ENCODE results near the gene THAP8. TPM values are rescaled to one million over a fixed set of nuclear protein-coding genes. Genes with fewer than 3 reads are reported as not detected.

Gene THAP8
- total RNA-seq, 1 experiment from 2014 or later: 4.6 TPM

GRCh38 chr19:35996777-35997176 lies 57.3 kb downstream of the THAP8 start:
- CTCF ChIA-PET: interaction anchor here (0.5 kb wide), 1 partner anchor 50 kb away, joined by 3 read pairs; no protein-coding TSS in a partner anchor
- Histone ChIP-seq H3K9me3 (ENCODE audit: low read depth, low read length, poor library complexity, severe bottlenecking) (no peaks in the 10 kb centered on the region), H3K4me3 (ENCODE audit: low read depth, low read length, poor library complexity, severe bottlenecking) (no peak overlapping the region), H3K27me3 (replicated peaks; ENCODE audit: insufficient read depth, low read depth, low read length, poor library complexity) (no peaks in the 10 kb centered on the region), H3K27ac (ENCODE audit: low read depth, low read length, poor library complexity, severe bottlenecking) (no peak overlapping the region), H3K36me3 (ENCODE audit: insufficient read depth, low read length, poor library complexity, severe bottlenecking) (no peaks in the 10 kb centered on the region), H3K4me1 (ENCODE audit: insufficient read depth, low read length, poor library complexity, severe bottlenecking) (peaks cover 8% of the 10 kb centered on the region)
- BruUV-seq (replicated peaks): no TSS peak
- no peak for DNase-seq (ENCODE audit: low spot score)
- intact Hi-C loops (cut with micrococcal nuclease; ENCODE audit: unreplicated experiment): no loop called here
- TF ChIP-seq EZH2 (IDR thresholded peaks at IDR 0.05; ENCODE audit: borderline replicate concordance, low read depth, low read length, poor library complexity, severe bottlenecking): no peak
- POLR2A ChIA-PET (ENCODE audit: low non-redundant PET): interaction anchor here (0.5 kb wide), 1 partner anchor 223 kb away, joined by 4 read pairs; no protein-coding TSS in a partner anchor

GRCh38 chr19:35995048-35995993 lies 58.8 kb downstream of the THAP8 start, which contains the start of gene SDHAF1:
Gene SDHAF1, plus strand, starts transcription at chr19:35995188. Its CDS starts 87 bp downstream, at chr19:35995275.
- Histone ChIP-seq H3K27me3 (replicated peaks; ENCODE audit: insufficient read depth, low read depth, low read length, poor library complexity) (no peaks in the 10 kb centered on the region), H3K36me3 (ENCODE audit: insufficient read depth, low read length, poor library complexity, severe bottlenecking) (no peaks in the 10 kb centered on the region), H3K9me3 (ENCODE audit: low read depth, low read length, poor library complexity, severe bottlenecking) (no peaks in the 10 kb centered on the region), H3K4me1 (ENCODE audit: insufficient read depth, low read length, poor library complexity, severe bottlenecking) (peaks cover 8% of the 10 kb centered on the region), H3K4me3 (ENCODE audit: low read depth, low read length, poor library complexity, severe bottlenecking) (peak within 1 kb of the TSS; percentile 79), H3K27ac (ENCODE audit: low read depth, low read length, poor library complexity, severe bottlenecking) (peak within 1 kb of the TSS; percentile 78)
- ChIA-PET CTCF (interaction anchor here (0.6 kb wide), 1 partner anchor 160 kb away, joined by 5 read pairs; no protein-coding TSS in a partner anchor), POLR2A (ENCODE audit: low non-redundant PET) (no interaction called here)
- intact Hi-C loops (cut with micrococcal nuclease; ENCODE audit: unreplicated experiment): no loop called here
- TF ChIP-seq CTCF (conservative IDR thresholded peaks at IDR 0.05; ENCODE audit: low read depth, low read length) (no peak), EZH2 (IDR thresholded peaks at IDR 0.05; ENCODE audit: borderline replicate concordance, low read depth, low read length, poor library complexity, severe bottlenecking) (no peak)
- BruUV-seq (replicated peaks): no TSS peak
- DNase-seq (ENCODE audit: low spot score): peak; percentile 93

- DNase-seq (ENCODE audit: low spot score): no peak
- Histone ChIP-seq H3K36me3 (ENCODE audit: insufficient read depth, low read length, poor library complexity, severe bottlenecking) (no peaks in the 10 kb centered on the region), H3K27me3 (replicated peaks; ENCODE audit: insufficient read depth, low read depth, low read length, poor library complexity) (no peaks in the 10 kb centered on the region), H3K27ac (ENCODE audit: low read depth, low read length, poor library complexity, severe bottlenecking) (no peak overlapping the region), H3K4me1 (ENCODE audit: insufficient read depth, low read length, poor library complexity, severe bottlenecking) (peaks cover 8% of the 10 kb centered on the region), H3K9me3 (ENCODE audit: low read depth, low read length, poor library complexity, severe bottlenecking) (no peaks in the 10 kb centered on the region), H3K4me3 (ENCODE audit: low read depth, low read length, poor library complexity, severe bottlenecking) (no peak overlapping the region)
- no TSS peak for BruUV-seq (replicated peaks)
- POLR2A ChIA-PET (ENCODE audit: low non-redundant PET): no interaction called here
- peak; percentile 33; the same call in 1 of the 2 replicates for TF ChIP-seq CTCF (conservative IDR thresholded peaks at IDR 0.05; ENCODE audit: low read depth, low read length)
- TF ChIP-seq EZH2 (IDR thresholded peaks at IDR 0.05; ENCODE audit: borderline replicate concordance, low read depth, low read length, poor library complexity, severe bottlenecking): no peak
- intact Hi-C loops (cut with micrococcal nuclease; ENCODE audit: unreplicated experiment): no loop called here
- CTCF ChIA-PET: interaction anchor here (1.0 kb wide), 1 partner anchor 174 kb away, joined by 4 read pairs; no protein-coding TSS in a partner anchor
Observed at GRCh38 chr19:35993923-35994598, 60.0 kb downstream of the THAP8 start.

All from A673 (cell line).